Measurements from ENCODE around the gene SKI. TPM values are rescaled to one million over a fixed set of nuclear protein-coding genes. Genes with fewer than 3 reads are reported as not detected.

Gene SKI
- total and polyA plus RNA-seq, 2 experiments from 2014 or later, result 9.3 to 66.8 TPM

- no peaks in the 10 kb centered on the region for H3K27me3 ChIP-seq (ENCODE audit: insufficient read depth)
- H4K20me1 ChIP-seq (replicated peaks; ENCODE audit: insufficient read depth), result peaks cover 61% of the 10 kb centered on the region
- Mint-ChIP-seq H3K9me3 (no peaks in the 10 kb centered on the region), H3K27me3 (ENCODE audit: insufficient read depth, low read depth, poor library complexity) (peaks cover 25% of the 10 kb centered on the region), H3K27ac (no peak overlapping the region), H3K4me3 (no peak overlapping the region), H3K36me3 (ENCODE audit: low read depth) (peaks cover 2% of the 10 kb centered on the region; the same call in 1 of the 3 replicates), H3K4me1 (peaks cover 49% of the 10 kb centered on the region)
- H3K79me2 ChIP-seq (replicated peaks; ENCODE audit: insufficient read depth), result peaks cover 98% of the 10 kb centered on the region
- H3K27ac ChIP-seq (ENCODE audit: low read depth), result no peak overlapping the region
- H3K4me1 ChIP-seq (ENCODE audit: insufficient read depth), result peaks cover 38% of the 10 kb centered on the region
- H3F3A ChIP-seq (replicated peaks; ENCODE audit: low read depth), result peaks cover 9% of the 10 kb centered on the region; the same call in 1 of the 2 replicates
- no peak for ATAC-seq
- H3K4me3 ChIP-seq, result no peak overlapping the region
- H3K9me2 ChIP-seq (ENCODE audit: insufficient read depth), result no peaks in the 10 kb centered on the region
- no peak for DNase-seq (ENCODE audit: low spot score)
- H3K36me3 ChIP-seq (ENCODE audit: insufficient read depth), result no peaks in the 10 kb centered on the region
- no peak overlapping the region for H3K4me2 ChIP-seq
- H2AFZ ChIP-seq, result no peak overlapping the region
- TF ChIP-seq EZH2phosphoT487 (IDR thresholded peaks at IDR 0.05; ENCODE audit: unreplicated experiment) (no peak), ZNF114 (CRISPR knock-in tag; IDR thresholded peaks at IDR 0.05) (no peak), ETS1 (IDR thresholded peaks at IDR 0.05) (no peak), NANOG (IDR thresholded peaks at IDR 0.05; ENCODE audit: borderline replicate concordance) (no peak), EZH2 (IDR thresholded peaks at IDR 0.05; ENCODE audit: low read depth, unreplicated experiment) (no peak), JUNB (IDR thresholded peaks at IDR 0.05; ENCODE audit: unreplicated experiment) (no peak), CREB1 (CRISPR knock-in tag; IDR thresholded peaks at IDR 0.05; ENCODE audit: low read depth) (no peak), STAT1 (IDR thresholded peaks at IDR 0.05; ENCODE audit: unreplicated experiment) (no peak)
These were observed 42.4 kb downstream of the SKI start for GRCh38 chr1:2270260-2271100.

- Histone ChIP-seq H2AFZ (no peak overlapping the region), H3K27ac (ENCODE audit: low read depth) (0 out of 2 replicates have a peak overlapping the region, but pooled peaks have one; percentile 45), H3K9me2 (ENCODE audit: insufficient read depth) (no peaks in the 10 kb centered on the region), H3K79me2 (replicated peaks; ENCODE audit: insufficient read depth) (peaks cover 98% of the 10 kb centered on the region), H3F3A (replicated peaks; ENCODE audit: low read depth) (0 out of 2 replicates have a peak, but pooled peaks cover 9% of the 10 kb centered on the region), H3K36me3 (ENCODE audit: insufficient read depth) (no peaks in the 10 kb centered on the region), H3K4me3 (no peak overlapping the region), H3K4me2 (0 out of 2 replicates have a peak overlapping the region, but pooled peaks have one; percentile 38), H4K20me1 (replicated peaks; ENCODE audit: insufficient read depth) (peaks cover 53% of the 10 kb centered on the region), H3K4me1 (ENCODE audit: insufficient read depth) (peaks cover 39% of the 10 kb centered on the region), H3K27me3 (ENCODE audit: insufficient read depth) (no peaks in the 10 kb centered on the region)
- DNase-seq (ENCODE audit: low spot score) (peak; percentile 50), ATAC-seq (peak; percentile 52)
- Mint-ChIP-seq H3K36me3 (ENCODE audit: low read depth) (peaks cover 2% of the 10 kb centered on the region; the same call in 1 of the 3 replicates), H3K27me3 (ENCODE audit: insufficient read depth, low read depth, poor library complexity) (peaks cover 24% of the 10 kb centered on the region), H3K4me1 (peaks cover 51% of the 10 kb centered on the region), H3K4me3 (no peak overlapping the region), H3K9me3 (no peaks in the 10 kb centered on the region), H3K27ac (no peak overlapping the region)
- TF ChIP-seq NANOG (IDR thresholded peaks at IDR 0.05; ENCODE audit: borderline replicate concordance) (no peak), STAT1 (IDR thresholded peaks at IDR 0.05; ENCODE audit: unreplicated experiment) (no peak), ETS1 (IDR thresholded peaks at IDR 0.05) (no peak), REST (IDR thresholded peaks at IDR 0.05; ENCODE audit: unreplicated experiment) (no peak), POLR2AphosphoS5 (IDR thresholded peaks at IDR 0.05; ENCODE audit: low read depth) (no peak), EZH2phosphoT487 (IDR thresholded peaks at IDR 0.05; ENCODE audit: unreplicated experiment) (no peak)
These were observed 43.1 kb downstream of the SKI start for GRCh38 chr1:2271211-2271721.

All from GM23338 (cell line).